Activated effector memory CD4-positive, alpha-beta T cell treated with anti-CD3 and anti-CD28 coated beads, Interleukin-2, amount 50 U/mL, for 16 hours (primary cell): Measurements from ENCODE around the gene SH3YL1.

Experiments used
- DNase-seq: peaks from one replicate; pipeline ENCODE4 v3.0.0-alpha.2; 2020

SH3YL1 gene

DNA sequence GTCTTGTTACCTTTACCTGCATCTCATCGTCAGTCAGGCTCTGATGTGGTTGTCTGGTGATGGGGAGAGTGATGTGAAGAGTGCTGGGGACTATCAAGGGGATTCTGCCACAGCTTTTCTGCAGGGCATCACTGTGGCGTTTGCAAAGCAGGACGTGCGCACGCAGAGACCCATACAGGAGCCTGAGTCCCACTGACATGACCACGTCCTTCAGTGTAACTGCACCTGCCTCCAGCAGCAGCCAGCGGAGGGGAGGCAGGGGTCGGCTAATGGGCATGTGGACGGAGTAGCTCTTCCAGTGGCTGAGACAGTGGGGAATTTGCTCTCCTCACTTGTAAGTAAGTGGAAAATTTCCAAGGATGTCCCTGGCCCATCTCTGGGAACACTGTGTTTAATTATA lies 17.5 kb upstream of the SH3YL1 start:
- no peak for DNase-seq

- DNase-seq, result no peak
Measured at GRCh38 chr2:280650-281110, 16.8 kb upstream of the SH3YL1 start.

GRCh38 chr2:279956-280649 lies 16.3 kb upstream of the SH3YL1 start:
- DNase-seq, result no peak

DNA sequence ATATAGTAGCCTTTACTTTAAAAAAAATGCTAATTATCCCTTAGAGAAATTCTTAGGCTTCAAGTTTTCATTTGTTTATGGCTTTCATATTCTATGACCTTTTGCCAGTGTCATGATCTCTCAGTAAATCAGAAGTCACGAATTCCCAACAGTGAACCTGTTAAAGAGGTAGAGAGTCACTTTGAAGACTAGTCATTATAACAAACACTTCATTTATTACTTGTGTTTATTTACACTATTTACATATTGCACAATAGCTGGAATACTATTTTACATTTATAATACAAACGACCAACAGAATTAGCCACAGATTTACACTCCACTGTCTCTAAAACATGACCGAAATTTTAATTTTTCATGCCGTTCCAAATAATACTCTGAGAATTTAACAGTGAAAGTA lies 15.5 kb upstream of the SH3YL1 start:
- no peak for DNase-seq

- no peak for DNase-seq
Measured at GRCh38 chr2:278927-279320, 15.1 kb upstream of the SH3YL1 start.

GRCh38 chr2:278312-278926 lies 14.6 kb upstream of the SH3YL1 start:
- no peak for DNase-seq

DNA sequence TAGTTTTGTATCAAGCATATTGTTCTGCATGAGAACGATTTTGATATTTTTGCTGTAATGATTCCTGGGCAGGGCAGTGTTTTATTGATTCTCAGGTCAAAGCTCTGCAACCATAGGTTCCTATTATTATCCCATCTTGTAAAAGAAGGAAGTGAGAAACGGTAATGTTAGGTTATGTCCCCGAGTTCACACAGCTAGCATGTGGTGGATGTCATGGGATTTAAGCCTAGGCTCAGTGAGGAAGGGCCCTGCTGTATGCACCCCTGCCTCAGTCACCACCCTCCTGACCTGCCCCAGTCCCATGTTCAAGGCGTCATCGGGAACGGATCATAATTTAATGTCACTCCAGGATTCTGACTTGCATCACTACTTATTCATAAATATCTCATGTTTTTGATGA lies 11.6 kb upstream of the SH3YL1 start:
- DNase-seq, result no peak

DNA sequence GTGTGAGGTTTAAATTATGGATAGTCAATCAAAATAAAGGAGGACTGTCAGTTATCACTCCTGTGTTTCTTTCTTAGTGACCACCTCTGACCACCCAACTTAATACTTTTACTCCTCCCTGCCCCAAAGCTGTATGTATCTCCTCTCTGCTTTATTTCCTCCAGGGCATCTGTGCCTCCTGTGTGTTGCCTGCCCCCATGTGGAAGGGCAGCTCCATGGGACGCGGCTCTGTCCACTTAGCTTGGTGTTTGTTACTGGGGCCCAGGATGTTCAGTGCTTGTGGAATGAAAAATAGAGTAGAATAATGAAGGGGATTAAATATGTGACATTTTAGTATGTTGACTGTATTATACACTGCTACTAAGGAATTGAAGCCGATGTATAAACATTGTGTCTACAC lies 10.7 kb upstream of the SH3YL1 start:
- DNase-seq, result no peak

- DNase-seq, result no peak
Measured at GRCh38 chr2:273333-273732, 9.5 kb upstream of the SH3YL1 start.

GRCh38 chr2:271917-272316 lies 8.1 kb upstream of the SH3YL1 start:
- no peak for DNase-seq

GRCh38 chr2:270861-271260 lies 7.0 kb upstream of the SH3YL1 start:
- DNase-seq, result no peak

GRCh38 chr2:269356-270030 lies 5.7 kb upstream of the SH3YL1 start:
- no peak for DNase-seq

- DNase-seq, result no peak
Measured at GRCh38 chr2:268323-268722, 4.5 kb upstream of the SH3YL1 start.

DNA sequence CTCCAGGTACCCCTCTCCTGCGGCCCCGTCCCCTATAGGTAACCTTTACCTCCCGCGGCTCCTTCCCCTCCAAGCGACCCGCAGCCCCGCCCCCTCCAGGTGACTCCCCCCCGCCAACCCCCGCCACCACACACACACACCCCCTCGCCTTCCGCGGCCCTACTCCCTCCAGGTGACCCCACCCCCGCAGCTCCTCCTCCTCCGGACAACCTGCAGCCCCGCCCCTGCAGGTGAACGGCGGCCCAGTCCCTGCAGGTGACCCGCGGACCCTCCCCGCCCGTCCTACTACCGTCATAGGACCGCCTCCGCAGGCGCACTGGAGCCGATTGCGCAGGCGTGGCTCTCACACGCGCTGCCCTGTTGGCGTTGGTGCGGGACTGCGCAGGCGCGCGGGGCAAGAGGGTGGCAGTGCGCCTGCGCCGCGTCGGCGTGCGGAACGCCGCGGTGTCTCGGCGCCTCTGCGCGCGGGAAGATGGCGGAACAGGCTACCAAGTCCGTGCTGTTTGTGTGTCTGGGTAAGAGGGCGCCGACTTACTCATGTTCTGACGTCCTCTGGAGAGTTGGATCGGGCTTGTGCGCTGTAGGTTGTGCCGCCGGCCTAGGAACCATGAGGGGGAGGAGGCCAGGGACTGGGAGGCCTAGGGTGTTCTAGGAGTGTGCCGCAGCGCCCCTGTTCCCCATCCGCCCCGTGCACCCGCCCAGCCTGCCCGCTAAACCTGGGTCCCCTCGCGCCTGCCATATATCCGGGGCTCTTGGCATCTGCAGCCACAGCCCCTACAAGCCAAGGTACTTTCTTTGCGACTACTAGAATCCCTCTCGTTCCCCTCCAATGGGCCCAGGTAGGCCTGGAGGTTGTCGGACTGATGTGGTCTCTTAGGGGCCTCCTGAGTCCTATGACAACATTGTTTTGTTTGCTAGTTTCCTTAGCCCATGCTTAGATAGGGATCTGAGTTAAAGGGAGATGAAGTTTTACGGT lies 949 bp upstream of the SH3YL1 start, which contains the start of gene ACP1:
ACP1 (plus strand) TSS at position 455 of the 976 bp plus-strand sequence; CDS start at position 473, 18 bp downstream.
- DNase-seq, result peak; percentile 98

DNA sequence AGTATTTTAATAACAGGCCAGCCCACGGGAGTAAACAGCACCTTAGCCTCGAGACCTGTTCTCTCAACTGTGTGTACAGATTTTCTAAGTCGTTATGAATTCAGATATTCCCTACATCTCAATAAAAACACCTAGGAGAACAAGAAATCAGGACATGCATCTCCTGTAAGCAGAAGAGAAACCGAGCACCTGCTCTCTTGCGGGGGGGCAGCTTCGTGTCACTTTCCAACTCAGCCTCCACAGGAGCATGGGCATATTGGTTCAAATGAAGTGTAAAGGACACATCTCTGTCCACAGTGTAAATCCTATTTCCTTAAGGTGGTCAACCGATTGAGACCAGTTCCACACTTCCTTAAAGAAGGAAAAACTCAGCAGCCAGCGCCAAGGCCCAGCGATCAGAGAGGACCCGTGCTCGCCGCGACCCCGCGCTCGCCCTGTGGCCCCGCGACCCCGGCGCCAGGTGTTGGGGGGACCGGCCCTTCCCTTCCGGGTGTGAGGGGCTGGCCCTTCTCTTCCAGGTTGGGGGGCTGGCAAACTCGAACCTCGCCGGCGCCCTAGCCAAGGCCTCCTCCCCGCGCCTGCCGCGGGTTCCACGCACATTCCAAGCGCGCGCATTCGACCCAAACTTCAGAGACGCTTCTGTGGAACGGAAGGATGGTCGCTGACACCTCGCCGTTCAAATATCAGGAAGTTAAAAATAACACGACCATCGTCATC lies 652 bp downstream of the SH3YL1 start:
- peak; percentile 64 for DNase-seq

GRCh38 chr2:262117-262516 lies 1.7 kb downstream of the SH3YL1 start:
- no peak for DNase-seq

GRCh38 chr2:260507-261161 lies 3.2 kb downstream of the SH3YL1 start:
- no peak for DNase-seq

DNA sequence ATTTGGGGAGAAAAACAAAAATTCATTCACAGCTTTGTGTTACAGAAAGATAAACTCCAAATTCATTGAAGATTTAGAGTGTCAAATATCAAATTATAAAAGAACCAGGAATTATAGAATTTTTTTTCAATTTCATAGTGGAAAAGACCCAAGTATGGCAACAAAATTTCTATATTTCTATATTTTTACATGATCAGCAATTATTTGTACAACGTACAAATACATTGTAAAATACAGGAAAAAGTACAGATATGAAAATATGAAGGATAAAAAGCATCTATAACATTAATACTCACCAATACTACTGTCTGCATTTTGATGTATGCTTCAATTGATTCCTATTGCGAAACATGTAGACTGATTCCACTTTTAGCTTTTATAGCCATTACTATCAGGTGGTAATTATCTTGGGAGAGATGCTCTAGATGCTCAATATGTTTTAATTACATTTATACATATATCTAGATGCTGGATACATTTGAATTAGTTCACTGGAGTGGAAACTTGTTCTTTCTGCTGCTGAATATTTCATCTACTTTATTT lies 4.0 kb downstream of the SH3YL1 start:
- no peak for DNase-seq

GRCh38 chr2:258933-259332 lies 4.9 kb downstream of the SH3YL1 start:
- DNase-seq, result no peak

- DNase-seq, result no peak
Measured at GRCh38 chr2:257842-258241, 6.0 kb downstream of the SH3YL1 start.

- no peak for DNase-seq
Measured at GRCh38 chr2:257429-257828, 6.4 kb downstream of the SH3YL1 start.
